ENCODE results near the gene MYO16.

Gene MYO16

DNA sequence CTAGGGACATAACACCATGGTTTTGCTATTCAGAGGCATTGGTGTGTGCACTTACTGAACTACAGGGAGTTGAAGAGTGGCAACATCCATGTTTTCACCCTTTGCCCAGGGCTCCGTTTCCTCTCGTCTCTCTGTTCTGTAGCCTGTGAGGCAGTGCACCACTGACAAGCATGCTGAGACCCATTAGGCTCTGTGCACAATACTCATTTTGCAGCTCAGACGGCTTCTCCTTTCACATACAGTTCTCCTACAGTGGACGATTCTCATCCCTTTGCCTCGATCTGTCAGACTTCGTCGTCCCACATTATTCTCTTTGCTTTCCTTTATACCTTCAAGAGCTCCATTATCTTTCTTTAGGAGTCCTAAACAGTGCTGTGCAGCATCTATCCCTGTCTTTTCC lies 403.7 kb downstream of the MYO16 start:
- no peaks in the 10 kb centered on the region for H3K36me3 ChIP-seq
- no peak overlapping the region for H3K4me3 ChIP-seq
- no peak overlapping the region for H3K4me2 ChIP-seq
- peaks cover 0 to 8% (median 0%) of the 10 kb centered on the region in 11 experiments; a peak in 1 of 22 replicates for H3K9me3 ChIP-seq (replicated peaks in 1 of 11)
- H4K20me1 ChIP-seq, result no peaks in the 10 kb centered on the region
- H3K27ac ChIP-seq, result no peak overlapping the region
- no peaks in the 10 kb centered on the region for H3K27me3 ChIP-seq
- H3K9ac ChIP-seq, result no peak overlapping the region
- no peaks in the 10 kb centered on the region for H3K4me1 ChIP-seq
- TF ChIP-seq Cebpa-rat (IDR thresholded peaks at IDR 0.05), result no peak

DNA sequence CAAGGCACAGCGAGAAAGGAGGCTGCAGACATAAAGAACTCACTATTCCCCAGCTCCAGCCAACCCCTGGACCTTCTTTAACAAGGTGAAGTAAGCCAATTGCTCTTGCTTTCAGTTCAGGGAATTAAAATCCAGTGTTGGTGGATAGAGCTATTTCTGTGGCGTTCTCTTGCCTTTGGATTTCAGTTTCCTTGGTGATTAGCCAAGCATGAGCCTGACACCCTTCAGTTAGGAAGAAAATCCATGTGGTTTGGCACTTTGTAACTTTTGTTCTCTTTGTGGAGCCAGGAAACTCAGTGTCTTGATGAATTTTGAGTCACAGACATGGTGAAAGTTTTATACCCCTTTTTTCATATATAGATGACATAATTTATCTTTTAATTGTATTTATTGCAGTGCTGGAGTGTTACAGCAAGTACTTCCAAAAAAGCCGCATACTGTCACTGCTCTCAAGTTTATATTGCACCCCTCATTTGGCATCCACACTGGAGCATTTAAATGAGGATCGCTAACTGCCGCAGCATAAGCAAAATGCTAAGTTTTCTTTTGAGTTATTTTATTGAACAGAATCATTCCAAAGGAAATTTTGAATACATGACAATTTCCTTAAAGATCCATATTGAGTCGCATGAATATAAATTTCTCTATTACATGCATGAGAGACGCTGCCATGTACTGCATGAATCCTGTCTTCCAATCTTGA lies 406.8 kb downstream of the MYO16 start:
- Histone ChIP-seq H3K9me3 (replicated peaks in 1 of 11) (peaks cover 0 to 8% (median 0%) of the 10 kb centered on the region in 11 experiments; a peak in 1 of 22 replicates), H3K4me2 (no peak overlapping the region), H3K4me3 (no peak overlapping the region), H3K36me3 (no peaks in the 10 kb centered on the region), H3K4me1 (no peaks in the 10 kb centered on the region), H3K27ac (no peak overlapping the region), H4K20me1 (no peaks in the 10 kb centered on the region), H3K27me3 (no peaks in the 10 kb centered on the region), H3K9ac (no peak overlapping the region)
- no peak for TF ChIP-seq Cebpa-rat (IDR thresholded peaks at IDR 0.05)

DNA sequence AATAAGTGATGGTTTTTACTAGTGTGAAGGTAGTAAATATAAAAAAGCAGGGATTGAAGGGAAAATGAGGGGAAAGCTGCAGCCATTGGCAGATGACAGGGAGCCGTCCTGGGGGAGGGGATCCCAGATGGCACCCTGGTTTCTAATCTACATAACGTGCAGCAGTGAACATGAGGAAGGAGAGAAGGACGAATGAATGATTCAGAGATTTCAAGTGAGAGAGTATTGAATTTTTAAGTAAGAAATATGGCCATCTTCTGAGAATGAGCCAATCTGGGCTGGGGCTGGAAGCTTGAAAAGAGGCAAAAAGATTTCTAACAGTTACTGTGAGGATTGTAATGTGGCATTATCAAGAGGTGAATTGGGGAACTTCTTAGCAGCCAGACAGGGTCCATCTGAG lies 414.2 kb downstream of the MYO16 start:
- no peak for TF ChIP-seq Cebpa-rat (IDR thresholded peaks at IDR 0.05)
- no peaks in the 10 kb centered on the region for H3K27me3 ChIP-seq
- H3K4me1 ChIP-seq, result no peaks in the 10 kb centered on the region

DNA sequence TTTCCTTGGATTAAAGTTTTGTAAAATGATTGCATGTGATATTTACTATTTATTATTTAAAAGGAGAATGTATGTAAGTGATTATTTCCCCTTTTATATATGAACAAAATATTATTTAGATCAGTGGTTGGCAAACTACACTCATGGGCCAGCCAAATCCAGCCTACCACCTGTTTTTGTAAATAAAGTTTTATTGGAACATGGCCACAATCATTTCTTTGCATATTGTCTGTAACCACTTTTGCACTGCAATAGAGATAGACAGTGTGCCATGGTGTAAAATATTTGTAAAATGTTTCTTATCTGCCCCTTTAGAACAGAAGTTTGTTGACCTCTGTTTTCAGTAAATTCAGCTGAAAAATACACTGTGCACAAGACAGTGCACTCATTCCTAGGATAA lies 426.4 kb downstream of the MYO16 start:
- no peak for TF ChIP-seq Cebpa-rat (IDR thresholded peaks at IDR 0.05)
- Histone ChIP-seq H3K36me3 (no peaks in the 10 kb centered on the region), H3K27ac (no peak overlapping the region), H3K27me3 (no peaks in the 10 kb centered on the region), H3K9me3 (replicated peaks in 1 of 11) (peaks cover 0 to 4% (median 0%) of the 10 kb centered on the region in 11 experiments; a peak in 1 of 22 replicates), H3K9ac (no peak overlapping the region), H4K20me1 (no peaks in the 10 kb centered on the region), H3K4me1 (no peaks in the 10 kb centered on the region), H3K4me2 (no peak overlapping the region), H3K4me3 (no peak overlapping the region)

More for the DNA sequence above, 414.2 kb downstream of the MYO16 start:
- H3K36me3 ChIP-seq, result no peaks in the 10 kb centered on the region
- H4K20me1 ChIP-seq, result no peaks in the 10 kb centered on the region
- H3K27ac ChIP-seq, result no peak overlapping the region
- H3K4me2 ChIP-seq, result no peak overlapping the region
- no peak overlapping the region for H3K9ac ChIP-seq
- no peak overlapping the region for H3K4me3 ChIP-seq
- no peaks in the 10 kb centered on the region for H3K9me3 ChIP-seq (replicated peaks in 1 of 11)

DNA sequence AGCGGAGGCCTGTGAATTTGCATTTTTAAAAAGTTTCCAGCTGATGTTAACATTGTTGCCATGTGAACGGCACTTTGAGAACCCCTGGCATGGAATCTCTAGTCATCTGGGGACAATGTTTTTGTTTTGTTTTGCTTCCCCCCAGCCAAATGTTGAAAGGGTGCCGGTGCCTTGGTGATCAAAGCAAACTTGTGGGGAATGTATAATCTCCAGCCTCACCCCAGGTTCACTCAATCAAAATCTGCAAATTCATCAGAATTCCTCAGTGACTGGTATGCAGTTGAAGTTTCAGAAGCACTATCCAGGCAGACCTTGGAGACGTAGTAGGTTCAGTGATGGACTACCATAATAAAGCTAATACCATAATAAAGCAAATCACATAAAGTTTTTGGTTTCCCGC lies 428.7 kb downstream of the MYO16 start:
- no peak overlapping the region for H3K9ac ChIP-seq
- no peaks in the 10 kb centered on the region for H3K27me3 ChIP-seq
- TF ChIP-seq Cebpa-rat (IDR thresholded peaks at IDR 0.05), result no peak
- H3K36me3 ChIP-seq, result no peaks in the 10 kb centered on the region
- H3K4me1 ChIP-seq, result no peaks in the 10 kb centered on the region
- no peak overlapping the region for H3K4me3 ChIP-seq
- no peak overlapping the region for H3K27ac ChIP-seq
- H3K4me2 ChIP-seq, result no peak overlapping the region
- no peaks in the 10 kb centered on the region for H4K20me1 ChIP-seq
- H3K9me3 ChIP-seq (replicated peaks in 1 of 11), result peaks cover 0 to 5% (median 0%) of the 10 kb centered on the region in 11 experiments; a peak in 1 of 22 replicates

DNA sequence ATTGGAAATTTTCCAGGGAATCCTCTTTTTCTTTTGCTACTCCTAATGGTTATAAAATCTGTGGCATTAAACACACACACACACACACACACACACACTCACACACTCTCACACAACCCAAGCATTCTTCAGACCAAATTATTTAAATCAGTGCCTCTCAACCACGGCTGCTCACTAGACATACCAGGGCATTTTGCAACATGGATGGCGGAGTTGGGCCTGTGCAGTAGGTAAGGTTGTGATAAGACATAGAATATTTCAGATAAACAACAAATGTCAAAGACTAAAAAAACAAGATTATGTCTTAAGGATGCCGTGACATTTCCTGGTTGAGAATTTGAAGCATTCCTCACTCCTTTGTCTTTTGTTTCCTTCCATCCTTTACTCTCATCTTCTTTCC lies 443.1 kb downstream of the MYO16 start:
- H3K4me2 ChIP-seq, result no peak overlapping the region
- TF ChIP-seq Cebpa-rat (IDR thresholded peaks at IDR 0.05), result no peak
- H3K36me3 ChIP-seq, result no peaks in the 10 kb centered on the region
- H3K4me1 ChIP-seq, result no peaks in the 10 kb centered on the region
- no peak overlapping the region for H3K4me3 ChIP-seq
- no peaks in the 10 kb centered on the region for H3K27me3 ChIP-seq
- H3K27ac ChIP-seq, result no peak overlapping the region
- peaks cover 0 to 20% (median 9%) of the 10 kb centered on the region in 11 experiments; a peak in 12 of 22 replicates for H3K9me3 ChIP-seq (replicated peaks in 1 of 11)
- no peaks in the 10 kb centered on the region for H4K20me1 ChIP-seq
- H3K9ac ChIP-seq, result no peak overlapping the region

DNA sequence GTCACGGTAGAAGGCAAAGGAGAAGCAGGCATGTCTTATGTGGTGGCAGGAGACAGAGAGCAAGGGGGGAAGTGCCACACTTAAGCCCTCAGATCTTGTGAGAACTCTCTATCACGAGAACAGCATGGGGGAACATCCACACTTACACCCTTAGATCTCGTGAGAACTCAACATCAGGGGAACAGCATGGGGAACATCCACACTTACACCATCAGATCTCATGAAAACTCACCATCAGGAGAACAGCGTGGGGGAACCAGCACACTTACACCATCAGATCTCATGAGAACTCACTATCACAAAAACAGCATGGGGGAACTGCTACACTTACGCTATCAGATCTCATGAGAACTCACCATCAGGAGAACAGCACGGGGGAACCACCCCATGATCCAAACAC lies 445.0 kb downstream of the MYO16 start:
- no peak overlapping the region for H3K4me2 ChIP-seq
- no peak overlapping the region for H3K27ac ChIP-seq
- TF ChIP-seq Cebpa-rat (IDR thresholded peaks at IDR 0.05), result no peak
- H3K9ac ChIP-seq, result no peak overlapping the region
- no peaks in the 10 kb centered on the region for H3K27me3 ChIP-seq
- H3K4me3 ChIP-seq, result no peak overlapping the region
- no peaks in the 10 kb centered on the region for H3K4me1 ChIP-seq
- H3K9me3 ChIP-seq (replicated peaks in 1 of 11), result peaks cover 0 to 5% (median 3%) of the 10 kb centered on the region in 11 experiments; a peak in 11 of 22 replicates
- H3K36me3 ChIP-seq, result no peaks in the 10 kb centered on the region
- H4K20me1 ChIP-seq, result no peaks in the 10 kb centered on the region

DNA sequence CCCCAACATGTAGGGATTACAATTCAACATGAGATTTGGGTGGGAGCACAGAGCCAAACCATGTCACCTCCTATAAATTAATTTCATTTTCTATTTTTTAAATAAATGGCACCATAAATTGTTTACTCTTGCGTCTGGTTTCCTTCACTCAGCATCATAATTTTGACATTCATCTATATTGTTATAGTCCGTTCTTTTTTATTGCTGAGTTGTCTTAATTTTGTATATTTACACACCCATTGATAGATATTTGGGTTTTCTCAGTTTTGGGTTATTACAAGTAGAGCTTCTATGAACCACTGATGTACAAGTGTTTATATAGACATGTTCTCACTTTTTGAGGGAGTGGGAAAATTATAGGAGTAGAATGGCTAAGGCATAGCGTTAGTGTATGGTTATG lies 445.4 kb downstream of the MYO16 start:
- no peak for TF ChIP-seq Cebpa-rat (IDR thresholded peaks at IDR 0.05)
- no peak overlapping the region for H3K4me3 ChIP-seq
- H3K27me3 ChIP-seq, result no peaks in the 10 kb centered on the region
- no peaks in the 10 kb centered on the region for H4K20me1 ChIP-seq
- no peak overlapping the region for H3K27ac ChIP-seq
- H3K9ac ChIP-seq, result no peak overlapping the region
- H3K4me1 ChIP-seq, result no peaks in the 10 kb centered on the region
- no peaks in the 10 kb centered on the region for H3K36me3 ChIP-seq
- H3K4me2 ChIP-seq, result no peak overlapping the region
- 0 out of 22 replicates have a peak, but pooled peaks cover 0 to under 1% (median 0%) of the 10 kb centered on the region in 11 experiments for H3K9me3 ChIP-seq (replicated peaks in 1 of 11)

DNA sequence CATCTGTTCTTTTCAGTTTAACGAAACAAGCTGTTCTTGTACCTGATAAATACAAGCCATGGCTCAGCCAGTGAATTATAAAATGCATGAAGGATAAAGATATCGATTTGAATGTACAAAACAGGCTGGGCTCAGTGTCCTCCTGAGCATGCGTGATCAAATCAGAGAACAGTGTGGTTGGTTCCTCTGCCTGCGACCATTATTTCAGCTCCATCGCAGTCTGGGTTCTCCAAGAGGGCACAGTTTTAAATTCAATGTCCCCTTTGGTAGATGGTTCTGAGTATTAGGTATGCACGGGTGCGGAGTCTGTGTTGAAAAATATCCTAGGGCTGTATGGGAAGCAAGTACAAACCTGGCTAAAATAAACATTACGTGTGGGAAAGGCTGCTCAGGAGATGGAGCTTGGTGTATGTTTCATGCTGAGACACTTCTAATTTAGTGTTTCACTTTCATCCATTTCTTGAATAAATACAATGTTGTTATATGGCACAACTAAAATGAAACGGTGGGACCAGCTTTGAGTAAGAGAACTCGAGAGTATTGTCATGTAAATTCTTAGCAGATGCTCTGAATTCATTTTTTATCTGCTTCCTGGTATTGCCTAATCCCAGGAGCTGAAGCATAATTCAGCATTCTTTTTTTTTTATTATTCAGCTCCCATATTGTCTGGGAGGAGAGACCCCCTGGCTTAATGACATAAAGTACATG lies 458.7 kb downstream of the MYO16 start:
- Histone ChIP-seq H3K4me2 (no peak overlapping the region), H3K36me3 (no peaks in the 10 kb centered on the region)
- TF ChIP-seq Cebpa-rat (IDR thresholded peaks at IDR 0.05), result no peak

DNA sequence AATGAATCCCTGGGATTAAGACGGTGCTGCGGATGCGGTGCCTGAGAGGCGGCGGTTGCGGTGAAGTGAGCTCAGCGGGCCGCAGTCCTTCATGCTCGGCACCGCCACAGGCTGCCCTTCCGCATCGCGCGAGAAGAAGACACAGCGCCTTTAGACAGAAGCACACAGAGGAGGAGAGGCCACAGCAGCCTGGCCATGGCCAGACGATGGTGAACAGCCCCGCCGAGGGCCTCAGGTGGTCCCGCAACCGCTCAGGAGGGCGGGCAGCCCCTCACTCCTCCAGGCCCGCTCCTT lies 459.2 kb downstream of the MYO16 start:
- Histone ChIP-seq H3K9ac (no peak overlapping the region), H3K27me3 (no peaks in the 10 kb centered on the region), H3K36me3 (no peaks in the 10 kb centered on the region), H3K4me2 (no peak overlapping the region), H3K4me3 (no peak overlapping the region), H3K4me1 (peaks cover 0 to 2% (median under 1%) of the 10 kb centered on the region in 10 experiments; a peak in 8 of 20 replicates), H4K20me1 (no peaks in the 10 kb centered on the region), H3K27ac (no peak overlapping the region), H3K9me3 (replicated peaks in 1 of 11) (peaks cover 0 to 5% (median 3%) of the 10 kb centered on the region in 11 experiments; a peak in 4 of 22 replicates)
- no peak for TF ChIP-seq Cebpa-rat (IDR thresholded peaks at IDR 0.05)

More for the DNA sequence above, 458.7 kb downstream of the MYO16 start:
- H3K9ac ChIP-seq, result no peak overlapping the region
- no peaks in the 10 kb centered on the region for H4K20me1 ChIP-seq
- H3K4me1 ChIP-seq, result no peaks in the 10 kb centered on the region; a peak in 1 of 20 replicates
- H3K9me3 ChIP-seq (replicated peaks in 1 of 11), result peaks cover 0 to 5% (median 3%) of the 10 kb centered on the region in 11 experiments; a peak in 4 of 22 replicates
- no peak overlapping the region for H3K27ac ChIP-seq
- no peaks in the 10 kb centered on the region for H3K27me3 ChIP-seq
- no peak overlapping the region for H3K4me3 ChIP-seq

Measured in BLaER1 treated with 17β-estradiol and CSF1 and Interleukin-3, amounts not matched to agents 10 nM and 100 nM (cell line).